Activated CD8-positive, alpha-beta memory T cell treated with anti-CD3 and anti-CD28 coated beads, Interleukin-2, amount 10 ng/mL, durations not matched to agents 7 days and 5 days (primary cell): ENCODE results near the gene TMEM115. TPM values are rescaled to one million over a fixed set of nuclear protein-coding genes. Genes with fewer than 3 reads are reported as not detected.

Experiments used
- ATAC-seq: fragments of 150-1000 bp; cut with Tn5 transposase; one replicate; pipeline ENCODE4 v1.10.0; 2021; ENCODE audit warnings: moderate library complexity
- CTCF ChIA-PET: fragments of 350-600 bp; sonication (Branson Sonifier 250); formaldehyde crosslinking; loops from one replicate; lab custom pipeline; 2021; ENCODE audit warnings: antibody characterized with exemption; lab: Charles Lee
- DNase-seq: peaks from one replicate; pipeline ENCODE4 v3.0.0-alpha.2; 2020
- H3K27ac Mint-ChIP-seq: one replicate; pipeline ENCODE4 v1.8.0; 2021; ENCODE audit warnings: mild to moderate bottlenecking, mixed read lengths
- H3K27me3 Mint-ChIP-seq: one replicate; pipeline ENCODE4 v1.8.0; 2021; ENCODE audit warnings: mixed read lengths
- H3K36me3 Mint-ChIP-seq: one replicate; pipeline ENCODE4 v1.8.0; 2021; ENCODE audit warnings: mild to moderate bottlenecking, mixed read lengths
- H3K4me1 Mint-ChIP-seq: one replicate; pipeline ENCODE4 v1.8.0; 2021; ENCODE audit warnings: mixed read lengths
- H3K4me3 Mint-ChIP-seq: one replicate; pipeline ENCODE4 v1.8.0; 2021; ENCODE audit warnings: mild to moderate bottlenecking, moderate library complexity, mixed read lengths
- H3K9me3 Mint-ChIP-seq: one replicate; pipeline ENCODE4 v1.8.0; 2022; ENCODE audit warnings: low read depth, mixed read lengths
- total RNA-seq, 2 experiments: library from RNA; stranded (reverse); gene quantifications; one replicate each; pipeline ENCODE4 v1.2.3, GENCODE V29; 2021

Gene TMEM115
- total RNA-seq, 2 experiments from 2014 or later: 19.8 to 23.0 TPM

- no peaks in the 10 kb centered on the region for H3K9me3 Mint-ChIP-seq
- H3K27ac Mint-ChIP-seq: no peak overlapping the region
- ATAC-seq: no peak
- CTCF ChIA-PET: interaction anchor here (0.9 to 9.2 kb wide), 4 partner anchors 9 to 71 kb away, joined by 3 to 91 read pairs (median 3); partner anchors contain the start of genes CYB561D2, HYAL2 and NPRL2
- DNase-seq: no peak
- H3K36me3 Mint-ChIP-seq: peaks cover 57% of the 10 kb centered on the region
- H3K4me3 Mint-ChIP-seq: no peak overlapping the region
- no peaks in the 10 kb centered on the region for H3K27me3 Mint-ChIP-seq
- H3K4me1 Mint-ChIP-seq: peaks cover 57% of the 10 kb centered on the region
Measured at GRCh38 chr3:50331364-50331907, 27.9 kb downstream of the TMEM115 start.

- DNase-seq (no peak), ATAC-seq (no peak)
- Mint-ChIP-seq H3K36me3 (peaks cover 46% of the 10 kb centered on the region), H3K4me1 (peaks cover 51% of the 10 kb centered on the region), H3K4me3 (no peak overlapping the region), H3K27me3 (no peaks in the 10 kb centered on the region), H3K9me3 (no peaks in the 10 kb centered on the region), H3K27ac (peak overlapping the region; percentile 28)
- CTCF ChIA-PET: interaction anchor here (18.0 kb wide), 1 partner anchor 31 kb away, joined by 266 read pairs; the partner anchor contains the start of genes HYAL1, HYAL3, IFRD2 and NAA80
Measured at GRCh38 chr3:50330330-50330729, 29.0 kb downstream of the TMEM115 start.

GRCh38 chr3:50327943-50328691 is 31.2 kb downstream of the TMEM115 start, which contains the start of gene TUSC2:
TUSC2 (minus strand) TSS chr3:50328223; CDS start chr3:50328099, 124 bp downstream.
- DNase-seq (peak; percentile 98), ATAC-seq (peak; percentile 92)
- Mint-ChIP-seq H3K27ac (peak within 1 kb of the TSS; percentile 81), H3K4me1 (peaks cover 33% of the 10 kb centered on the region), H3K27me3 (no peaks in the 10 kb centered on the region), H3K36me3 (peaks cover 28% of the 10 kb centered on the region), H3K9me3 (no peaks in the 10 kb centered on the region), H3K4me3 (peak within 1 kb of the TSS; percentile 78)
- CTCF ChIA-PET: interaction anchor here (0.9 to 18.0 kb wide), 12 partner anchors 10 to 134 kb away, joined by 3 to 266 read pairs (median 4); partner anchors contain the start of genes HYAL1, HYAL3, IFRD2 and LSMEM2

- Mint-ChIP-seq H3K4me1 (peaks cover 30% of the 10 kb centered on the region), H3K36me3 (peaks cover 23% of the 10 kb centered on the region)
Measured at GRCh38 chr3:50327129-50327528, 32.2 kb downstream of the TMEM115 start.

GRCh38 chr3:50326182-50326541 is 33.2 kb downstream of the TMEM115 start:
- ATAC-seq: no peak
- H3K4me3 Mint-ChIP-seq: no peak overlapping the region

More at GRCh38 chr3:50327129-50327528, 32.2 kb downstream of the TMEM115 start:
- DNase-seq: peak; percentile 39
- CTCF ChIA-PET: interaction anchor here (0.7 to 18.0 kb wide), 9 partner anchors 10 to 133 kb away, joined by 3 to 266 read pairs (median 5); partner anchors contain the start of genes HYAL1, HYAL3, IFRD2 and LSMEM2
- H3K27ac Mint-ChIP-seq: peak overlapping the region; percentile 67
- H3K9me3 Mint-ChIP-seq: no peaks in the 10 kb centered on the region
- no peaks in the 10 kb centered on the region for H3K27me3 Mint-ChIP-seq
- peak overlapping the region; percentile 78 for H3K4me3 Mint-ChIP-seq
- ATAC-seq: no peak

GRCh38 chr3:50325497-50326181 is 33.7 kb downstream of the TMEM115 start:
- CTCF ChIA-PET: interaction anchor here (1.6 to 18.0 kb wide), 5 partner anchors 10 to 131 kb away, joined by 5 to 266 read pairs (median 10); partner anchors contain the start of genes GNAI2, HYAL1, HYAL3 and IFRD2
- H3K9me3 Mint-ChIP-seq: no peaks in the 10 kb centered on the region
- H3K36me3 Mint-ChIP-seq: peaks cover 9% of the 10 kb centered on the region
- H3K27ac Mint-ChIP-seq: no peak overlapping the region
- ATAC-seq (no peak), DNase-seq (peak; percentile 39)
- H3K4me1 Mint-ChIP-seq: peaks cover 26% of the 10 kb centered on the region
- H3K4me3 Mint-ChIP-seq: no peak overlapping the region
- H3K27me3 Mint-ChIP-seq: no peaks in the 10 kb centered on the region

More at GRCh38 chr3:50326182-50326541, 33.2 kb downstream of the TMEM115 start:
- DNase-seq: peak; percentile 39
- Mint-ChIP-seq H3K27ac (no peak overlapping the region), H3K36me3 (peaks cover 14% of the 10 kb centered on the region), H3K4me1 (peaks cover 29% of the 10 kb centered on the region), H3K9me3 (no peaks in the 10 kb centered on the region), H3K27me3 (no peaks in the 10 kb centered on the region)
- CTCF ChIA-PET: interaction anchor here (7.8 to 18.0 kb wide), 2 partner anchors 9 to 27 kb away, joined by 91 to 266 read pairs; partner anchors contain the start of genes HYAL1, HYAL3, IFRD2 and NAA80

GRCh38 chr3:50325113-50325480 is 34.2 kb downstream of the TMEM115 start:
- CTCF ChIA-PET: interaction anchor here (0.9 to 18.0 kb wide), 12 partner anchors 10 to 131 kb away, joined by 3 to 266 read pairs (median 7); partner anchors contain the start of genes GNAI2, HYAL1, HYAL3 and IFRD2
- H3K27me3 Mint-ChIP-seq: no peaks in the 10 kb centered on the region
- H3K4me1 Mint-ChIP-seq: peaks cover 30% of the 10 kb centered on the region
- ATAC-seq: no peak
- peaks cover 5% of the 10 kb centered on the region for H3K36me3 Mint-ChIP-seq
- no peak overlapping the region for H3K27ac Mint-ChIP-seq
- DNase-seq: no peak
- no peak overlapping the region for H3K4me3 Mint-ChIP-seq
- H3K9me3 Mint-ChIP-seq: no peaks in the 10 kb centered on the region

- peak; percentile 78 for DNase-seq
- no peaks in the 10 kb centered on the region for H3K27me3 Mint-ChIP-seq
- ATAC-seq: peak; percentile 21
- no peak overlapping the region for H3K27ac Mint-ChIP-seq
- no peak overlapping the region for H3K4me3 Mint-ChIP-seq
- CTCF ChIA-PET: interaction anchor here (0.7 to 18.0 kb wide), 24 partner anchors 10 to 132 kb away, joined by 3 to 266 read pairs (median 4); partner anchors contain the start of genes CYB561D2, GNAI2, HYAL1 and HYAL3
- no peaks in the 10 kb centered on the region for H3K9me3 Mint-ChIP-seq
- H3K36me3 Mint-ChIP-seq: no peaks in the 10 kb centered on the region
- peaks cover 34% of the 10 kb centered on the region for H3K4me1 Mint-ChIP-seq
Measured at GRCh38 chr3:50324351-50325112, 34.8 kb downstream of the TMEM115 start.

GRCh38 chr3:50323614-50324199 is 35.6 kb downstream of the TMEM115 start:
- Mint-ChIP-seq H3K27me3 (no peaks in the 10 kb centered on the region), H3K4me3 (no peak overlapping the region), H3K9me3 (no peaks in the 10 kb centered on the region), H3K27ac (peak overlapping the region; percentile 35), H3K4me1 (peaks cover 39% of the 10 kb centered on the region), H3K36me3 (no peaks in the 10 kb centered on the region)
- ATAC-seq: no peak
- CTCF ChIA-PET: interaction anchor here (0.6 to 18.0 kb wide), 23 partner anchors 9 to 218 kb away, joined by 3 to 266 read pairs (median 5); partner anchors contain the start of genes CYB561D2, GNAI2, HYAL1 and HYAL3
- DNase-seq: peak; percentile 39

- Mint-ChIP-seq H3K27ac (peak overlapping the region; percentile 47), H3K4me1 (peaks cover 36% of the 10 kb centered on the region), H3K9me3 (no peaks in the 10 kb centered on the region), H3K27me3 (no peaks in the 10 kb centered on the region), H3K36me3 (no peaks in the 10 kb centered on the region), H3K4me3 (no peak overlapping the region)
- CTCF ChIA-PET: interaction anchor here (0.9 to 18.0 kb wide), 7 partner anchors 12 to 131 kb away, joined by 3 to 266 read pairs (median 6); partner anchors contain the start of genes HYAL1, HYAL3, IFRD2 and NAA80
- ATAC-seq (no peak), DNase-seq (peak; percentile 42)
Measured at GRCh38 chr3:50323092-50323600, 36.2 kb downstream of the TMEM115 start.

GRCh38 chr3:50322386-50323091 is 36.8 kb downstream of the TMEM115 start, which contains the start of gene HYAL2:
HYAL2 (minus strand) TSS chr3:50322745; CDS start chr3:50320489, 2,256 bp downstream.
- DNase-seq: peak; percentile 40

More at GRCh38 chr3:50322386-50323091, 36.8 kb downstream of the TMEM115 start, which contains the start of gene HYAL2:
- Mint-ChIP-seq H3K27me3 (no peaks in the 10 kb centered on the region), H3K9me3 (no peaks in the 10 kb centered on the region), H3K4me1 (peaks cover 35% of the 10 kb centered on the region), H3K27ac (peak within 1 kb of the TSS; percentile 93), H3K36me3 (no peaks in the 10 kb centered on the region), H3K4me3 (peak within 1 kb of the TSS; percentile 89)
- CTCF ChIA-PET: interaction anchor here (1.3 to 18.0 kb wide), 6 partner anchors 13 to 48 kb away, joined by 3 to 266 read pairs (median 14); partner anchors contain the start of genes HYAL1, HYAL3, IFRD2 and NAA80
- no peak for ATAC-seq
